Neural cell (in vitro differentiated cells): Measurements from ENCODE around the gene CAPSL. TPM values are rescaled to one million over a fixed set of nuclear protein-coding genes. Genes with fewer than 3 reads are reported as not detected.

ENCODE experiments used
- H2AFZ ChIP-seq: fragments of 200-600, 300-800 bp; sonication (generic), shearing (Covaris generic); 2 replicates; pipeline ENCODE4 v1.6.0; 2014; ENCODE audit warnings: low read depth, mild to moderate bottlenecking, antibody characterized with exemption, low read length, moderate library complexity
- H3F3A ChIP-seq: fragments of 200-600 bp; shearing (Covaris generic); 2 replicates; pipeline ENCODE4 v1.6.1; 2016; ENCODE audit warnings: mild to moderate bottlenecking, moderate library complexity, mixed read lengths, antibody characterized with exemption, low read length; ENCODE audit not compliant: insufficient read depth, poor library complexity, severe bottlenecking
- H3K27ac ChIP-seq: fragments of 200-600, 300-800 bp; sonication (generic), shearing (Covaris generic); 2 replicates; pipeline ENCODE4 v1.5.1; 2014; ENCODE audit warnings: mild to moderate bottlenecking, low read length, moderate library complexity
- H3K27me3 ChIP-seq: fragments of 300-800, 200-600 bp; sonication (generic), shearing (Covaris generic); 2 replicates; pipeline ENCODE4 v1.6.0; 2014; ENCODE audit warnings: mild to moderate bottlenecking, low read depth, low read length, moderate library complexity; ENCODE audit not compliant: insufficient read depth
- H3K36me3 ChIP-seq: fragments of 300-800, 200-600 bp; sonication (generic), shearing (Covaris generic); 2 replicates; pipeline ENCODE4 v1.5.1; 2014; ENCODE audit warnings: mild to moderate bottlenecking, antibody characterized with exemption, low read length, moderate library complexity; ENCODE audit not compliant: insufficient read depth
- H3K4me2 ChIP-seq: fragments of 300-800, 200-600 bp; sonication (generic), shearing (Covaris generic); 2 replicates; pipeline ENCODE4 v1.6.0; 2014; ENCODE audit warnings: mild to moderate bottlenecking, low read length
- H3K4me3 ChIP-seq: fragments of 300-800, 200-600 bp; sonication (generic), shearing (Covaris generic); 2 replicates; pipeline ENCODE4 v1.5.1; 2014; ENCODE audit warnings: mild to moderate bottlenecking, low read length, moderate library complexity
- H3K79me2 ChIP-seq: fragments of 200-600 bp; shearing (Covaris generic); replicated peaks from 2 replicates; pipeline ENCODE4 v1.6.0; 2014; ENCODE audit warnings: mild to moderate bottlenecking, low read length, moderate library complexity; ENCODE audit not compliant: insufficient read depth
- H3K9ac ChIP-seq: fragments of 300-800, 200-600 bp; sonication (generic), shearing (Covaris generic); 2 replicates; pipeline ENCODE4 v1.6.1; 2016; ENCODE audit warnings: mild to moderate bottlenecking, low read length, mixed read lengths
- H3K9me2 ChIP-seq: fragments of 200-600 bp; shearing (Covaris generic); 2 replicates; pipeline ENCODE4 v1.6.1; 2016; ENCODE audit warnings: mild to moderate bottlenecking, low read length, mixed read lengths; ENCODE audit not compliant: insufficient read depth
- H3K9me3 ChIP-seq: fragments of 200-600, 300-800 bp; sonication (generic), shearing (Covaris generic); 2 replicates; pipeline ENCODE4 v1.6.1; 2016; ENCODE audit warnings: mild to moderate bottlenecking, mixed run types, low read length, moderate library complexity, mixed read lengths
- H4K20me1 ChIP-seq: fragments of 200-600 bp; shearing (Covaris generic); 2 replicates; pipeline ENCODE4 v1.6.1; 2016; ENCODE audit warnings: mild to moderate bottlenecking, mixed run types; ENCODE audit not compliant: insufficient read depth
- CTCF ChIP-seq: fragments of 450-650 bp; IDR thresholded peaks from 2 replicates; pipeline ENCODE4 v1.5.1; 2014; ENCODE audit warnings: antibody characterized with exemption, mild to moderate bottlenecking, moderate library complexity; ENCODE audit not compliant: poor library complexity, severe bottlenecking
- EP300 ChIP-seq: fragments of 450-650 bp; conservative IDR thresholded peaks from 2 replicates; pipeline ENCODE4 v1.6.1; 2014; ENCODE audit warnings: antibody characterized with exemption, mild to moderate bottlenecking, moderate library complexity; ENCODE audit not compliant: poor library complexity, severe bottlenecking
- EZH2 ChIP-seq: fragments of 200-600, 300-800 bp; shearing (Covaris generic), sonication (generic); IDR thresholded peaks from 2 replicates; pipeline ENCODE4 v1.6.1; 2014; ENCODE audit warnings: antibody characterized with exemption, low read length, borderline replicate concordance, mild to moderate bottlenecking; ENCODE audit not compliant: insufficient read depth, poor library complexity, severe bottlenecking
- MXI1 ChIP-seq: fragments of 450-650 bp; conservative IDR thresholded peaks from 2 replicates; pipeline ENCODE4 v1.6.1; 2014; ENCODE audit warnings: antibody characterized with exemption, mild to moderate bottlenecking; ENCODE audit not compliant: poor library complexity, severe bottlenecking
- POLR2AphosphoS5 ChIP-seq: IDR thresholded peaks from 2 replicates; pipeline ENCODE4 v1.6.1; 2012
- RAD21 ChIP-seq: fragments of 450-650 bp; conservative IDR thresholded peaks from 2 replicates; pipeline ENCODE4 v1.6.1; 2014; ENCODE audit warnings: antibody characterized with exemption, mild to moderate bottlenecking, moderate library complexity
- REST ChIP-seq: IDR thresholded peaks from 2 replicates; pipeline ENCODE4 v1.6.1; 2012; ENCODE audit warnings: borderline replicate concordance
- SMC3 ChIP-seq: fragments of 450-650 bp; conservative IDR thresholded peaks from 2 replicates; pipeline ENCODE4 v1.6.1; 2014; ENCODE audit warnings: antibody characterized with exemption, mild to moderate bottlenecking, moderate library complexity; ENCODE audit not compliant: poor library complexity
- TAF1 ChIP-seq: IDR thresholded peaks from 2 replicates; pipeline ENCODE4 v1.6.1; 2012; ENCODE audit warnings: low read depth
- polyA plus RNA-seq: library from polyadenylated mRNA; depleted of rRNA; stranded (reverse); fragments of >200 nt; gene quantifications from 2 replicates; pipeline ENCODE4 v1.2.3, GENCODE V29; 2014
- small RNA-seq, 3 experiments: library from RNA; depleted of rRNA; stranded (forward); fragments of <200 nt; gene quantifications; one replicate each; pipeline ENCODE3, GENCODE V24; 2012

The CAPSL gene
- polyA plus RNA-seq, 1 donor from 2014 or later: 2.3 TPM

GRCh38 chr5:35855187-35855586 lies 83.2 kb downstream of the CAPSL start:
- Histone ChIP-seq H3K27ac (no peak overlapping the region), H3K27me3 (no peaks in the 10 kb centered on the region), H3K4me2 (no peak overlapping the region), H3K9me2 (no peaks in the 10 kb centered on the region), H3K36me3 (no peaks in the 10 kb centered on the region), H4K20me1 (no peaks in the 10 kb centered on the region), H3K4me3 (no peak overlapping the region), H3F3A (no peaks in the 10 kb centered on the region), H3K9ac (no peak overlapping the region), H2AFZ (no peak overlapping the region), H3K79me2 (no peaks in the 10 kb centered on the region), H3K9me3 (no peaks in the 10 kb centered on the region)
- TF ChIP-seq RAD21: no peak
- TF ChIP-seq EP300: no peak
- no peak for TF ChIP-seq MXI1
- no peak for TF ChIP-seq EZH2
- no peak for TF ChIP-seq SMC3
- TF ChIP-seq CTCF: no peak
- no peak for TF ChIP-seq POLR2AphosphoS5
- no peak for TF ChIP-seq TAF1
- TF ChIP-seq REST: no peak

Small RNA genes within 50 kb of the gene (small RNA-seq; reads per million reads assigned to genes)
- 0 reads per million in 3 experiments for gene AC112204.1

Other genes starting within 250 kb of the CAPSL start
- gene IL7R, start 81.7 kb downstream of the CAPSL start, polyA plus RNA-seq: 0.10 TPM in 1 of 2 replicates, not detected in the other
- not detected in 2 replicates for gene UGT3A1, start 52.8 kb upstream of the CAPSL start, polyA plus RNA-seq
- not detected in 2 replicates for gene UGT3A2, start 128.3 kb upstream of the CAPSL start, polyA plus RNA-seq
- 22.7 and 25.7 TPM in 2 replicates for gene LMBRD2, start 213.3 kb upstream of the CAPSL start, polyA plus RNA-seq
- gene SKP2, start 213.5 kb upstream of the CAPSL start, polyA plus RNA-seq: 26.0 and 26.7 TPM in 2 replicates